ENCODE measurements around the gene HDLBP.
A peak's percentile ranks its signal among the peaks of the same experiment; 100 is the strongest.
"Not testable (repeated sequence)": the region's sequence is repeated elsewhere in the genome, so short reads cannot be mapped to it uniquely, and the experiment has no call there.

The HDLBP gene

GRCh38 chr2:241329669-241330615 lies 14.5 kb upstream of the HDLBP start:
- no peak for DNase-seq

GRCh38 chr2:241325257-241325656 lies 9.8 kb upstream of the HDLBP start:
- no peak for DNase-seq

GRCh38 chr2:241324775-241325174 lies 9.3 kb upstream of the HDLBP start:
- no peak for DNase-seq

- no peak for DNase-seq
Measured at GRCh38 chr2:241323778-241324177, 8.3 kb upstream of the HDLBP start.

GRCh38 chr2:241321886-241322285 lies 6.4 kb upstream of the HDLBP start:
- no peak for DNase-seq

- no peak for DNase-seq
Measured at GRCh38 chr2:241321033-241321432, 5.6 kb upstream of the HDLBP start.

- DNase-seq: no peak
Measured at GRCh38 chr2:241320394-241320793, 4.9 kb upstream of the HDLBP start.

GRCh38 chr2:241318830-241319229 lies 3.4 kb upstream of the HDLBP start:
- not testable (repeated sequence) for DNase-seq

- no peak for DNase-seq
Measured at GRCh38 chr2:241317391-241317790, 1.9 kb upstream of the HDLBP start.

- no peak for DNase-seq
Measured at GRCh38 chr2:241316825-241317224, 1.4 kb upstream of the HDLBP start.

GRCh38 chr2:241315879-241316631 lies 583 bp upstream of the HDLBP start, which contains the start of gene SEPTIN2:
TSS of gene SEPTIN2 (plus strand) at chr2:241315925. CDS start at chr2:241324233, 8,308 bp downstream.
- peak; percentile 70 to 84 (median 78) for DNase-seq

- no peak for DNase-seq
Measured at GRCh38 chr2:241314226-241315092, 1.0 kb downstream of the HDLBP start.

GRCh38 chr2:241313543-241314095 lies 1.9 kb downstream of the HDLBP start:
- DNase-seq: no peak

GRCh38 chr2:241312082-241312481 lies 3.4 kb downstream of the HDLBP start:
- no peak for DNase-seq

- DNase-seq: no peak
Measured at GRCh38 chr2:241310917-241311566, 4.4 kb downstream of the HDLBP start.

- peak in 2 of 4 experiments; percentile 45 to 61 for DNase-seq
Measured at GRCh38 chr2:241309684-241310117, 5.8 kb downstream of the HDLBP start.

- no peak for DNase-seq
Measured at GRCh38 chr2:241308832-241309500, 6.5 kb downstream of the HDLBP start.

GRCh38 chr2:241308267-241308666 lies 7.2 kb downstream of the HDLBP start:
- no peak for DNase-seq

- DNase-seq: no peak
Measured at GRCh38 chr2:241307055-241307454, 8.4 kb downstream of the HDLBP start.

GRCh38 chr2:241304039-241304670 lies 11.3 kb downstream of the HDLBP start:
- no peak for DNase-seq

All from activated naive CD4-positive, alpha-beta T cell (primary cell).